ENCODE data around the gene SEMA3E. TPM values are rescaled to one million over a fixed set of nuclear protein-coding genes. Genes with fewer than 3 reads are reported as not detected.
"Not testable (repeated sequence)": the region's sequence is repeated elsewhere in the genome, so short reads cannot be mapped to it uniquely, and the experiment has no call there.

The SEMA3E gene
- polyA plus RNA-seq, 2 donors, result 0.14 to 0.28 TPM

- no peaks in the 10 kb centered on the region for H3K9me3 ChIP-seq (ENCODE audit: control insufficient read depth in 2 of 2, insufficient read depth in 1 of 2, low read depth in 1 of 2, low read length in 1 of 2)
- H3K27me3 ChIP-seq (ENCODE audit: control insufficient read depth in 1 of 2, insufficient read depth in 2 of 2, low read length in 2 of 2), result no peaks in the 10 kb centered on the region
- H3K4me3 ChIP-seq (ENCODE audit: low read depth in 1 of 2, low read length in 2 of 2), result no peak overlapping the region
- no peak overlapping the region for H3K27ac ChIP-seq (ENCODE audit: low read depth in 2 of 2, low read length in 1 of 2)
- no peaks in the 10 kb centered on the region for H3K4me1 ChIP-seq (ENCODE audit: control insufficient read depth in 2 of 2, insufficient read depth in 2 of 2, low read length in 1 of 2)
- 73 to 79% methylated on average over 4 of the region's 4 CpGs for WGBS, 2 donors
- no peaks in the 10 kb centered on the region for H3K36me3 ChIP-seq (ENCODE audit: control insufficient read depth in 2 of 2, insufficient read depth in 2 of 2, low read length in 1 of 2)
These were observed 32.4 kb upstream of the SEMA3E start for GRCh38 chr7:83681200-83681778.

GRCh38 chr7:83677180-83677866 lies 28.4 kb upstream of the SEMA3E start:
- Histone ChIP-seq H3K27ac (ENCODE audit: low read depth in 2 of 2, low read length in 1 of 2) (no peak overlapping the region), H3K27me3 (ENCODE audit: control insufficient read depth in 1 of 2, insufficient read depth in 2 of 2, low read length in 2 of 2) (no peaks in the 10 kb centered on the region), H3K9me3 (ENCODE audit: control insufficient read depth in 2 of 2, insufficient read depth in 1 of 2, low read depth in 1 of 2, low read length in 1 of 2) (no peaks in the 10 kb centered on the region), H3K4me1 (ENCODE audit: control insufficient read depth in 2 of 2, insufficient read depth in 2 of 2, low read length in 1 of 2) (no peaks in the 10 kb centered on the region), H3K36me3 (ENCODE audit: control insufficient read depth in 2 of 2, insufficient read depth in 2 of 2, low read length in 1 of 2) (no peaks in the 10 kb centered on the region), H3K4me3 (ENCODE audit: low read depth in 1 of 2, low read length in 2 of 2) (no peak overlapping the region)
- WGBS, 2 donors, result 41 to 53% methylated on average over 4 of the region's 4 CpGs

- H3K36me3 ChIP-seq (ENCODE audit: control insufficient read depth in 2 of 2, insufficient read depth in 2 of 2, low read length in 1 of 2); H3K27ac ChIP-seq (ENCODE audit: low read depth in 2 of 2, low read length in 1 of 2); H3K27me3 ChIP-seq (ENCODE audit: control insufficient read depth in 1 of 2, insufficient read depth in 2 of 2, low read length in 2 of 2); H3K4me3 ChIP-seq (ENCODE audit: low read depth in 1 of 2, low read length in 2 of 2); H3K9me3 ChIP-seq (ENCODE audit: control insufficient read depth in 2 of 2, insufficient read depth in 1 of 2, low read depth in 1 of 2, low read length in 1 of 2); H3K4me1 ChIP-seq (ENCODE audit: control insufficient read depth in 2 of 2, insufficient read depth in 2 of 2, low read length in 1 of 2): not testable (repeated sequence)
- WGBS, 2 donors, result 95 to 97% methylated on average over 19 to 28 of the region's 28 CpGs
These were observed 24.4 kb upstream of the SEMA3E start for GRCh38 chr7:83673291-83673690.

- Histone ChIP-seq H3K9me3 (ENCODE audit: control insufficient read depth in 2 of 2, insufficient read depth in 1 of 2, low read depth in 1 of 2, low read length in 1 of 2) (no peaks in the 10 kb centered on the region), H3K4me3 (ENCODE audit: low read depth in 1 of 2, low read length in 2 of 2) (no peak overlapping the region), H3K27ac (ENCODE audit: low read depth in 2 of 2, low read length in 1 of 2) (no peak overlapping the region), H3K27me3 (ENCODE audit: control insufficient read depth in 1 of 2, insufficient read depth in 2 of 2, low read length in 2 of 2) (no peaks in the 10 kb centered on the region), H3K4me1 (ENCODE audit: control insufficient read depth in 2 of 2, insufficient read depth in 2 of 2, low read length in 1 of 2) (no peaks in the 10 kb centered on the region), H3K36me3 (ENCODE audit: control insufficient read depth in 2 of 2, insufficient read depth in 2 of 2, low read length in 1 of 2) (no peaks in the 10 kb centered on the region)
- 84 to 91% methylated on average over 2 of the region's 2 CpGs for WGBS, 2 donors
These were observed 23.2 kb upstream of the SEMA3E start for GRCh38 chr7:83672157-83672556.

- Histone ChIP-seq H3K36me3 (ENCODE audit: control insufficient read depth in 2 of 2, insufficient read depth in 2 of 2, low read length in 1 of 2) (no peaks in the 10 kb centered on the region), H3K27me3 (ENCODE audit: control insufficient read depth in 1 of 2, insufficient read depth in 2 of 2, low read length in 2 of 2) (no peaks in the 10 kb centered on the region), H3K27ac (ENCODE audit: low read depth in 2 of 2, low read length in 1 of 2) (no peak overlapping the region), H3K9me3 (ENCODE audit: control insufficient read depth in 2 of 2, insufficient read depth in 1 of 2, low read depth in 1 of 2, low read length in 1 of 2) (no peaks in the 10 kb centered on the region), H3K4me1 (ENCODE audit: control insufficient read depth in 2 of 2, insufficient read depth in 2 of 2, low read length in 1 of 2) (no peaks in the 10 kb centered on the region), H3K4me3 (ENCODE audit: low read depth in 1 of 2, low read length in 2 of 2) (no peak overlapping the region)
- 83 to 88% methylated on average over 4 of the region's 4 CpGs for WGBS, 2 donors
These were observed 14.2 kb upstream of the SEMA3E start for GRCh38 chr7:83663131-83663530.

- Histone ChIP-seq H3K4me1 (ENCODE audit: control insufficient read depth in 2 of 2, insufficient read depth in 2 of 2, low read length in 1 of 2) (no peaks in the 10 kb centered on the region), H3K4me3 (ENCODE audit: low read depth in 1 of 2, low read length in 2 of 2) (no peak overlapping the region), H3K9me3 (ENCODE audit: control insufficient read depth in 2 of 2, insufficient read depth in 1 of 2, low read depth in 1 of 2, low read length in 1 of 2) (no peaks in the 10 kb centered on the region), H3K27ac (ENCODE audit: low read depth in 2 of 2, low read length in 1 of 2) (no peak overlapping the region), H3K27me3 (ENCODE audit: control insufficient read depth in 1 of 2, insufficient read depth in 2 of 2, low read length in 2 of 2) (no peaks in the 10 kb centered on the region), H3K36me3 (ENCODE audit: control insufficient read depth in 2 of 2, insufficient read depth in 2 of 2, low read length in 1 of 2) (no peaks in the 10 kb centered on the region)
- 25 to 49% methylated on average over 2 of the region's 2 CpGs for WGBS, 2 donors
These were observed 9.2 kb upstream of the SEMA3E start for GRCh38 chr7:83658126-83658525.

- Histone ChIP-seq H3K4me3 (ENCODE audit: low read depth in 1 of 2, low read length in 2 of 2) (no peak overlapping the region), H3K27ac (ENCODE audit: low read depth in 2 of 2, low read length in 1 of 2) (no peak overlapping the region), H3K27me3 (ENCODE audit: control insufficient read depth in 1 of 2, insufficient read depth in 2 of 2, low read length in 2 of 2) (no peaks in the 10 kb centered on the region), H3K9me3 (ENCODE audit: control insufficient read depth in 2 of 2, insufficient read depth in 1 of 2, low read depth in 1 of 2, low read length in 1 of 2) (no peaks in the 10 kb centered on the region), H3K4me1 (ENCODE audit: control insufficient read depth in 2 of 2, insufficient read depth in 2 of 2, low read length in 1 of 2) (no peaks in the 10 kb centered on the region), H3K36me3 (ENCODE audit: control insufficient read depth in 2 of 2, insufficient read depth in 2 of 2, low read length in 1 of 2) (no peaks in the 10 kb centered on the region)
- 7 to 17% methylated on average over 2 of the region's 2 CpGs for WGBS, 2 donors
These were observed 7.1 kb upstream of the SEMA3E start for GRCh38 chr7:83655951-83656556.

- Histone ChIP-seq H3K4me1 (ENCODE audit: control insufficient read depth in 2 of 2, insufficient read depth in 2 of 2, low read length in 1 of 2) (peaks cover 0 to 2% of the 10 kb centered on the region in 2 donors), H3K4me3 (ENCODE audit: low read depth in 1 of 2, low read length in 2 of 2) (no peak overlapping the region), H3K27me3 (ENCODE audit: control insufficient read depth in 1 of 2, insufficient read depth in 2 of 2, low read length in 2 of 2) (no peaks in the 10 kb centered on the region), H3K9me3 (ENCODE audit: control insufficient read depth in 2 of 2, insufficient read depth in 1 of 2, low read depth in 1 of 2, low read length in 1 of 2) (no peaks in the 10 kb centered on the region), H3K27ac (ENCODE audit: low read depth in 2 of 2, low read length in 1 of 2) (no peak overlapping the region), H3K36me3 (ENCODE audit: control insufficient read depth in 2 of 2, insufficient read depth in 2 of 2, low read length in 1 of 2) (no peaks in the 10 kb centered on the region)
- 86 to 91% methylated on average over 1 of the region's 1 CpG for WGBS, 2 donors
These were observed 3.5 kb upstream of the SEMA3E start for GRCh38 chr7:83652481-83652880.

GRCh38 chr7:83649701-83650100 lies 762 bp upstream of the SEMA3E start:
- H3K4me3 ChIP-seq (ENCODE audit: low read depth in 1 of 2, low read length in 2 of 2), result no peak overlapping the region

GRCh38 chr7:83646027-83646426 lies 2.9 kb downstream of the SEMA3E start:
- H3K9me3 ChIP-seq (ENCODE audit: control insufficient read depth in 2 of 2, insufficient read depth in 1 of 2, low read depth in 1 of 2, low read length in 1 of 2), result no peaks in the 10 kb centered on the region
- H3K4me3 ChIP-seq (ENCODE audit: low read depth in 1 of 2, low read length in 2 of 2), result no peak overlapping the region
- H3K27me3 ChIP-seq (ENCODE audit: control insufficient read depth in 1 of 2, insufficient read depth in 2 of 2, low read length in 2 of 2), result no peaks in the 10 kb centered on the region
- peaks cover 0 to 2% of the 10 kb centered on the region in 2 donors for H3K4me1 ChIP-seq (ENCODE audit: control insufficient read depth in 2 of 2, insufficient read depth in 2 of 2, low read length in 1 of 2)
- WGBS, 2 donors, result 86 to 90% methylated on average over 3 of the region's 3 CpGs
- no peaks in the 10 kb centered on the region for H3K36me3 ChIP-seq (ENCODE audit: control insufficient read depth in 2 of 2, insufficient read depth in 2 of 2, low read length in 1 of 2)
- H3K27ac ChIP-seq (ENCODE audit: low read depth in 2 of 2, low read length in 1 of 2), result no peak overlapping the region

More at GRCh38 chr7:83649701-83650100, 762 bp upstream of the SEMA3E start:
- H3K4me1 ChIP-seq (ENCODE audit: control insufficient read depth in 2 of 2, insufficient read depth in 2 of 2, low read length in 1 of 2), result peaks cover 0 to 2% of the 10 kb centered on the region in 2 donors
- no peaks in the 10 kb centered on the region for H3K9me3 ChIP-seq (ENCODE audit: control insufficient read depth in 2 of 2, insufficient read depth in 1 of 2, low read depth in 1 of 2, low read length in 1 of 2)
- H3K27ac ChIP-seq (ENCODE audit: low read depth in 2 of 2, low read length in 1 of 2), result no peak overlapping the region
- H3K36me3 ChIP-seq (ENCODE audit: control insufficient read depth in 2 of 2, insufficient read depth in 2 of 2, low read length in 1 of 2), result no peaks in the 10 kb centered on the region
- H3K27me3 ChIP-seq (ENCODE audit: control insufficient read depth in 1 of 2, insufficient read depth in 2 of 2, low read length in 2 of 2), result no peaks in the 10 kb centered on the region
